Embryonic facial prominence (tissue), 1 donor: ENCODE data around the gene NFATC3.
"Not testable (repeated sequence)": the region's sequence is repeated elsewhere in the genome, so short reads cannot be mapped to it uniquely, and the experiment has no call there.

ENCODE experiments used
- DNase-seq: peaks from one replicate; pipeline ENCODE4 v3.0.0-alpha.2; 2016; ENCODE audit errors: extremely low spot score

Gene NFATC3

GRCh38 chr16:68088130-68088972 lies 3.2 kb downstream of the NFATC3 start:
- DNase-seq = no peak

- no peak for DNase-seq
These were observed 3.9 kb downstream of the NFATC3 start for GRCh38 chr16:68089067-68089466.

- no peak for DNase-seq
These were observed 5.0 kb downstream of the NFATC3 start for GRCh38 chr16:68090130-68090529.

- no peak for DNase-seq
These were observed 5.4 kb downstream of the NFATC3 start for GRCh38 chr16:68090533-68090932.

GRCh38 chr16:68091380-68092261 lies 6.5 kb downstream of the NFATC3 start:
- DNase-seq = no peak

- not testable (repeated sequence) for DNase-seq
These were observed 7.1 kb downstream of the NFATC3 start for GRCh38 chr16:68092275-68092674.

- DNase-seq = no peak
These were observed 8.8 kb downstream of the NFATC3 start for GRCh38 chr16:68093816-68094613.

GRCh38 chr16:68094614-68094934 lies 9.4 kb downstream of the NFATC3 start:
- DNase-seq = no peak

- DNase-seq = no peak
These were observed 11.3 kb downstream of the NFATC3 start for GRCh38 chr16:68096491-68096890.

- DNase-seq = no peak
These were observed 11.9 kb downstream of the NFATC3 start for GRCh38 chr16:68097088-68097487.

GRCh38 chr16:68097895-68098294 lies 12.7 kb downstream of the NFATC3 start:
- no peak for DNase-seq

GRCh38 chr16:68100488-68100887 lies 15.3 kb downstream of the NFATC3 start:
- DNase-seq = no peak

- no peak for DNase-seq
These were observed 20.4 kb downstream of the NFATC3 start for GRCh38 chr16:68105611-68106010.

- not testable (repeated sequence) for DNase-seq
These were observed 22.2 kb downstream of the NFATC3 start for GRCh38 chr16:68107230-68107928.

- not testable (repeated sequence) for DNase-seq
These were observed 24.0 kb downstream of the NFATC3 start for GRCh38 chr16:68109156-68109555.

GRCh38 chr16:68110611-68111010 lies 25.4 kb downstream of the NFATC3 start:
- DNase-seq = not testable (repeated sequence)

GRCh38 chr16:68111379-68111778 lies 26.2 kb downstream of the NFATC3 start:
- DNase-seq = no peak

GRCh38 chr16:68113059-68113761 lies 28.0 kb downstream of the NFATC3 start:
- no peak for DNase-seq

- no peak for DNase-seq
These were observed 28.6 kb downstream of the NFATC3 start for GRCh38 chr16:68113765-68114240.

GRCh38 chr16:68114939-68115338 lies 29.8 kb downstream of the NFATC3 start:
- DNase-seq = not testable (repeated sequence)

- DNase-seq = no peak
These were observed 30.7 kb downstream of the NFATC3 start for GRCh38 chr16:68115851-68116250.
